H9 (cell line): ENCODE measurements around the gene C10orf105. TPM values are rescaled to one million over a fixed set of nuclear protein-coding genes. Genes with fewer than 3 reads are reported as not detected.

ENCODE experiments used
- DNase-seq: peaks from one replicate; pipeline ENCODE4 v3.0.0-alpha.2; 2017
- H2AFZ ChIP-seq: one replicate; pipeline ENCODE4 v1.6.1; 2013; ENCODE audit warnings: mild to moderate bottlenecking, low read length, control low read depth, moderate library complexity
- H2AK5ac ChIP-seq: 2 replicates; pipeline ENCODE4 v1.6.1; 2013; ENCODE audit warnings: low read length, control low read depth, mixed read lengths; ENCODE audit not compliant: insufficient read length
- H2BK120ac ChIP-seq: one replicate; pipeline ENCODE4 v1.6.1; 2013; ENCODE audit warnings: low read depth, mild to moderate bottlenecking, low read length, control low read depth, inconsistent platforms; ENCODE audit not compliant: poor library complexity, severe bottlenecking
- H2BK12ac ChIP-seq: 2 replicates; pipeline ENCODE4 v1.6.1; 2013; ENCODE audit warnings: low read length, control low read depth, mixed read lengths, low read depth; ENCODE audit not compliant: insufficient read length
- H2BK15ac ChIP-seq: 2 replicates; pipeline ENCODE4 v1.6.1; 2013; ENCODE audit warnings: low read depth, low read length, control low read depth
- H2BK20ac ChIP-seq: one replicate; pipeline ENCODE4 v1.6.1; 2013; ENCODE audit warnings: low read depth, mild to moderate bottlenecking, low read length, control low read depth, inconsistent platforms; ENCODE audit not compliant: poor library complexity, severe bottlenecking
- H2BK5ac ChIP-seq: 2 replicates; pipeline ENCODE4 v1.6.1; 2013; ENCODE audit warnings: low read length, control low read depth, mixed read lengths; ENCODE audit not compliant: insufficient read length
- H3K14ac ChIP-seq: 2 replicates; pipeline ENCODE4 v1.6.1; 2013; ENCODE audit warnings: low read length, control low read depth; ENCODE audit not compliant: insufficient read depth
- H3K18ac ChIP-seq: 2 replicates; pipeline ENCODE4 v1.6.1; 2013; ENCODE audit warnings: low read depth, mild to moderate bottlenecking, mixed read lengths, low read length, control low read depth; ENCODE audit not compliant: insufficient read length
- H3K23ac ChIP-seq: 2 replicates; pipeline ENCODE4 v1.6.1; 2013; ENCODE audit warnings: low read length, control low read depth, mixed read lengths, low read depth; ENCODE audit not compliant: insufficient read length
- H3K23me2 ChIP-seq: 2 replicates; pipeline ENCODE4 v1.6.1; 2013; ENCODE audit warnings: low read depth, mild to moderate bottlenecking, mixed read lengths, low read length, control low read depth; ENCODE audit not compliant: insufficient read length, poor library complexity, severe bottlenecking
- H3K27ac ChIP-seq: 2 replicates; pipeline ENCODE4 v1.5.1; 2013; ENCODE audit warnings: low read length, control low read depth, mixed read lengths, low read depth; ENCODE audit not compliant: insufficient read length
- H3K27me3 ChIP-seq: 2 replicates; pipeline ENCODE4 v1.6.1; 2013; ENCODE audit warnings: low read length, control low read depth, inconsistent platforms; ENCODE audit not compliant: insufficient read depth
- H3K4ac ChIP-seq: 2 replicates; pipeline ENCODE4 v1.6.1; 2013; ENCODE audit warnings: low read depth, mild to moderate bottlenecking, control low read depth, inconsistent platforms, low read length, moderate library complexity
- H3K4me1 ChIP-seq: 2 replicates; pipeline ENCODE4 v1.6.1; 2013; ENCODE audit warnings: low read length, control low read depth, inconsistent platforms; ENCODE audit not compliant: insufficient read depth
- H3K4me2 ChIP-seq: 2 replicates; pipeline ENCODE4 v1.6.1; 2013; ENCODE audit warnings: low read length, control low read depth, mixed read lengths; ENCODE audit not compliant: insufficient read length, insufficient read depth
- H3K56ac ChIP-seq: 2 replicates; pipeline ENCODE4 v1.6.1; 2013; ENCODE audit warnings: low read depth, mild to moderate bottlenecking, mixed read lengths, low read length, control low read depth; ENCODE audit not compliant: insufficient read length
- H3K79me1 ChIP-seq: 2 replicates; pipeline ENCODE4 v1.6.1; 2013; ENCODE audit warnings: low read depth, mild to moderate bottlenecking, moderate library complexity, low read length, control low read depth, inconsistent platforms; ENCODE audit not compliant: insufficient read depth, poor library complexity, severe bottlenecking
- H3K79me2 ChIP-seq: 2 replicates; pipeline ENCODE4 v1.6.1; 2013; ENCODE audit warnings: low read length, control low read depth, inconsistent platforms; ENCODE audit not compliant: insufficient read depth
- H3K9ac ChIP-seq: 2 replicates; pipeline ENCODE4 v1.6.1; 2013; ENCODE audit warnings: low read length, control low read depth, mixed read lengths; ENCODE audit not compliant: insufficient read length; ENCODE audit errors: extremely low read depth
- H3K9me3 ChIP-seq: one replicate; pipeline ENCODE4 v1.6.1; 2013; ENCODE audit warnings: low read depth, low read length, inconsistent platforms; ENCODE audit not compliant: control insufficient read depth
- H3T11ph ChIP-seq: one replicate; pipeline ENCODE4 v1.6.1; 2013; ENCODE audit warnings: mild to moderate bottlenecking, low read length, control low read depth, inconsistent platforms
- H4K20me1 ChIP-seq: one replicate; pipeline ENCODE4 v1.6.1; 2013; ENCODE audit not compliant: control insufficient read depth, insufficient read length, insufficient read depth
- H4K5ac ChIP-seq: 2 replicates; pipeline ENCODE4 v1.6.1; 2013; ENCODE audit warnings: low read depth, mild to moderate bottlenecking, mixed read lengths, low read length, control low read depth; ENCODE audit not compliant: insufficient read length
- H4K8ac ChIP-seq: replicated peaks from 2 replicates; pipeline ENCODE4 v1.6.1; 2013; ENCODE audit warnings: low read length, control low read depth, mixed read lengths, low read depth; ENCODE audit not compliant: insufficient read length
- H4K91ac ChIP-seq: 2 replicates; pipeline ENCODE4 v1.6.1; 2013; ENCODE audit warnings: low read depth, mild to moderate bottlenecking, moderate library complexity, mixed read lengths, low read length, control low read depth; ENCODE audit not compliant: insufficient read length
- H3K27ac Mint-ChIP-seq, 3 experiments: 2 replicates in 2 of 3; 3 replicates in 1 of 3; pipeline ENCODE4 v1.8.0; 2020 to 2021; ENCODE audit warnings: mixed read lengths in 3 of 3, mild to moderate bottlenecking in 1 of 3, moderate library complexity in 1 of 3
- H3K27me3 Mint-ChIP-seq: 2 replicates; pipeline ENCODE4 v1.8.0; 2021; ENCODE audit warnings: low read depth, mild to moderate bottlenecking, moderate library complexity, mixed read lengths
- H3K36me3 Mint-ChIP-seq, 3 experiments: 2 replicates in 2 of 3; 3 replicates in 1 of 3; pipeline ENCODE4 v1.8.0; 2020 to 2021; ENCODE audit warnings: low read depth in 3 of 3, mixed read lengths in 3 of 3; ENCODE audit not compliant: insufficient read depth in 1 of 3
- H3K4me1 Mint-ChIP-seq, 2 experiments: 2 replicates each; pipeline ENCODE4 v1.8.0; 2020; ENCODE audit warnings: mixed read lengths in 2 of 2
- H3K4me3 Mint-ChIP-seq, 2 experiments: 2 replicates in 1 of 2; 3 replicates in 1 of 2; pipeline ENCODE4 v1.8.0; 2020 to 2021; ENCODE audit warnings: mild to moderate bottlenecking in 2 of 2, mixed read lengths in 2 of 2, moderate library complexity in 1 of 2
- H3K9me3 Mint-ChIP-seq, 2 experiments: 2 replicates in 1 of 2; 3 replicates in 1 of 2; pipeline ENCODE4 v1.8.0; 2020; ENCODE audit warnings: mild to moderate bottlenecking in 2 of 2, mixed read lengths in 2 of 2, moderate library complexity in 1 of 2
- CTCF ChIP-seq: fragments of 200-600 bp; sonication (generic); conservative IDR thresholded peaks from 3 replicates; pipeline ENCODE4 v1.8.0; 2021; ENCODE audit warnings: antibody characterized with exemption, mild to moderate bottlenecking
- WGBS: extraction: QIAGEN DNeasy Blood & Tissue Kit; methylation state at CpG from one replicate; pipeline ENCODE4 v1.1.7; 2013; ENCODE audit warnings: missing lambda C conversion rate, low lambda C conversion rate, mixed read lengths; ENCODE audit not compliant: insufficient read length; ENCODE audit errors: extremely low coverage; 5-methylcytosine and 5-hydroxymethylcytosine counted together
- total RNA-seq: library from RNA; stranded (reverse); gene quantifications from 2 replicates; pipeline ENCODE4 v1.2.1, GENCODE V29; 2021

The C10orf105 gene
- total RNA-seq, 1 experiment from 2014 or later = 0.26 TPM

DNA sequence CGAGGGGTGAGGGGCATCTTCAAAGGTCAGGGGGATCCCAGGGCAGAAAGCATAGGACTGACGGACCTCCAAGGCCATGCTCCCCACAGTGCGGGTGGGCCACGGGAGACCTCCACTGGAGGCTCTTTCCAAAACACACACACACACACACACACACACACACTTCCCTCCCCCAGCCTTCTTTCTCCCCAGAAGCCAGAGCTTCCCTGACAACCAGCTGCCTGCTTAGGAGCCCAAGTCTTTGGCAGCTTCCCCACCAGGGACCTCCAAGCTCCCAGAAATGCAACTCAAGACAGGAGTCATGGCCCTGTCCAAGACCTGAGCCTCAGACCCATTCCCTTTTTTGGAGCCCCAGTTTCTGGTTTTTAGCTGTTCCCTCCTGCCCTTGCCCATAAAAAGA, 710 bp upstream of the C10orf105 start:
- Histone ChIP-seq H3K4ac (no peak overlapping the region), H4K20me1 (no peaks in the 10 kb centered on the region), H3K4me2 (no peak overlapping the region), H3T11ph (no peak overlapping the region), H3K23ac (no peak overlapping the region), H2AK5ac (no peak overlapping the region), H4K5ac (no peak overlapping the region), H2AFZ (no peak overlapping the region), H3K18ac (no peak overlapping the region), H2BK12ac (no peak overlapping the region), H3K79me2 (no peaks in the 10 kb centered on the region), H3K27me3 (no peaks in the 10 kb centered on the region; the same call in 1 of the 2 replicates), H2BK120ac (no peak overlapping the region), H3K9me3 (no peaks in the 10 kb centered on the region), H3K4me1 (no peaks in the 10 kb centered on the region), H3K79me1 (no peaks in the 10 kb centered on the region), H3K9ac (no peak overlapping the region), H2BK5ac (no peak overlapping the region), H4K8ac (no peak overlapping the region), H2BK20ac (no peak overlapping the region), H2BK15ac (no peak overlapping the region), H3K23me2 (no peaks in the 10 kb centered on the region), H3K56ac (no peak overlapping the region), H3K14ac (no peak overlapping the region), H3K27ac (no peak overlapping the region), H4K91ac (no peak overlapping the region)
- Mint-ChIP-seq H3K9me3 (no peaks in the 10 kb centered on the region), H3K36me3 (no peaks in the 10 kb centered on the region; a peak in 1 of 7 replicates), H3K27ac (no peak overlapping the region; a peak in 1 of 7 replicates), H3K4me1 (peaks cover 5 to 18% of the 10 kb centered on the region in 2 experiments; a peak in 3 of 4 replicates), H3K27me3 (peaks cover 22% of the 10 kb centered on the region), H3K4me3 (peak overlapping the region in 1 of 2 experiments; percentile 61; a peak in 3 of 5 replicates)
- WGBS = no CpG with 5 or more reads among the region's 4 CpGs
- DNase-seq = no peak
- no peak for TF ChIP-seq CTCF
